ENCODE data around the gene NOTO.

NOTO gene

GRCh38 chr2:73225513-73226360 lies 23.4 kb downstream of the NOTO start:
- no peak for DNase-seq (ENCODE audit: low read depth)
- H3K4me3 ChIP-seq (ENCODE audit: low read depth, low read length), result no peak overlapping the region
- TF ChIP-seq CTCF (IDR thresholded peaks at IDR 0.05; ENCODE audit: low read depth, low read length, missing control alignments), result no peak

- no peak for DNase-seq (ENCODE audit: low read depth)
- TF ChIP-seq CTCF (IDR thresholded peaks at IDR 0.05; ENCODE audit: low read depth, low read length, missing control alignments), result no peak
- H3K4me3 ChIP-seq (ENCODE audit: low read depth, low read length), result no peak overlapping the region
These were observed 24.7 kb downstream of the NOTO start for GRCh38 chr2:73227086-73227485.

GRCh38 chr2:73228631-73229030 lies 26.3 kb downstream of the NOTO start:
- no peak overlapping the region for H3K4me3 ChIP-seq (ENCODE audit: low read depth, low read length)
- DNase-seq (ENCODE audit: low read depth), result no peak
- TF ChIP-seq CTCF (IDR thresholded peaks at IDR 0.05; ENCODE audit: low read depth, low read length, missing control alignments), result no peak

GRCh38 chr2:73232403-73233153 lies 30.2 kb downstream of the NOTO start:
- peak overlapping the region; percentile 78 for H3K4me3 ChIP-seq (ENCODE audit: low read depth, low read length)
- TF ChIP-seq CTCF (IDR thresholded peaks at IDR 0.05; ENCODE audit: low read depth, low read length, missing control alignments), result peak; percentile 20
- no peak for DNase-seq (ENCODE audit: low read depth)

- TF ChIP-seq CTCF (IDR thresholded peaks at IDR 0.05; ENCODE audit: low read depth, low read length, missing control alignments), result no peak
- DNase-seq (ENCODE audit: low read depth), result peak; percentile 99
- peak within 1 kb of the TSS; percentile 78 for H3K4me3 ChIP-seq (ENCODE audit: low read depth, low read length)
These were observed 31.0 kb downstream of the NOTO start, which contains the start of gene PRADC1 for GRCh38 chr2:73233154-73233931. Gene PRADC1, minus strand, starts transcription at chr2:73233239. Its CDS starts 79 bp downstream, at chr2:73233160.

- H3K4me3 ChIP-seq (ENCODE audit: low read depth, low read length), result peak within 1 kb of the TSS; percentile 78
- DNase-seq (ENCODE audit: low read depth), result peak; percentile 79
- no peak for TF ChIP-seq CTCF (IDR thresholded peaks at IDR 0.05; ENCODE audit: low read depth, low read length, missing control alignments)
These were observed 31.8 kb downstream of the NOTO start, which contains the start of gene CCT7 for GRCh38 chr2:73233932-73234832. Gene CCT7, plus strand, starts transcription at chr2:73234308. Its CDS starts 71 bp downstream, at chr2:73234379.

All from GM12864 (cell line).